Transverse colon (tissue), 4 donors: ENCODE results near the gene NDUFV1. TPM values are rescaled to one million over a fixed set of nuclear protein-coding genes. Genes with fewer than 3 reads are reported as not detected.

ENCODE experiments used
- DNase-seq: peaks from one replicate; pipeline ENCODE4 v3.0.0-alpha.2; 2019
- H3K27ac ChIP-seq, 4 donors: fragments of 200-600 bp; sonication (generic); 2 replicates each; pipeline ENCODE4 v1.5.1; 2016 to 2018; ENCODE audit warnings: inconsistent platforms in 4 of 4
- H3K27me3 ChIP-seq: fragments of 200-600 bp; sonication (generic); 2 replicates; pipeline ENCODE4 v1.5.1; 2017; ENCODE audit warnings: inconsistent platforms
- H3K36me3 ChIP-seq, 4 donors: fragments of 200-600 bp; sonication (generic); 2 replicates each; pipeline ENCODE4 v1.5.1; 2017 to 2019; ENCODE audit warnings: inconsistent platforms in 4 of 4
- H3K4me1 ChIP-seq, 4 donors: fragments of 200-600 bp; sonication (generic); 2 replicates each; pipeline ENCODE4 v1.5.1; 2017 to 2020; ENCODE audit warnings: inconsistent platforms in 4 of 4
- H3K4me3 ChIP-seq, 4 donors: fragments of 200-600 bp; sonication (generic); 1 replicate in 1 of 4; 2 replicates in 3 of 4; pipeline versions ENCODE4 v1.5.1 to v1.6.1; 2017 to 2019; ENCODE audit warnings: inconsistent platforms in 4 of 4
- H3K9me3 ChIP-seq, 2 donors: fragments of 200-600 bp; sonication (generic); 2 replicates each; pipeline ENCODE4 v1.5.1; 2017 to 2019; ENCODE audit warnings: inconsistent platforms in 2 of 2
- CTCF ChIP-seq, 5 experiments: fragments of 200-600 bp in 3 of 5; fragments of 450-650 bp in 2 of 5; sonication (generic) in 3 of 5; IDR thresholded peaks; 1 replicate in 2 of 5; 2 replicates in 3 of 5; pipeline ENCODE4 v1.5.1; 2016 to 2017; ENCODE audit warnings: antibody characterized with exemption in 5 of 5, inconsistent platforms in 3 of 5, mild to moderate bottlenecking in 2 of 5, moderate library complexity in 1 of 5
- EP300 ChIP-seq: sonication (generic); formaldehyde crosslinking; IDR thresholded peaks from one replicate; pipeline ENCODE4 v1.6.1; 2017; ENCODE audit warnings: antibody characterized with exemption, low read depth
- POLR2A ChIP-seq: fragments of 450-650 bp; IDR thresholded peaks from one replicate; pipeline ENCODE4 v1.6.1; 2016; ENCODE audit warnings: antibody characterized with exemption, mild to moderate bottlenecking, moderate library complexity
- POLR2AphosphoS5 ChIP-seq, 3 donors: sonication (generic); formaldehyde crosslinking; IDR thresholded peaks; one replicate each; pipeline ENCODE4 v1.6.1; 2016; ENCODE audit warnings: antibody characterized with exemption in 3 of 3
- WGBS, 2 donors: methylation state at CpG; one replicate each; pipeline ENCODE4 v1.1.5; 2018; ENCODE audit warnings: low coverage in 1 of 2; 5-methylcytosine and 5-hydroxymethylcytosine counted together
- in situ Hi-C, 4 donors: fragments of 200-750 bp; cut with MboI; loops; one replicate each; pipeline versions ENCODE4 v1.15.0 to v1.15.1; 2017; ENCODE audit warnings: low sequenced_read_pairs in 3 of 4, low pct_ligation_motif_present in 1 of 4, low pct_unique_long_range_greater_than_20kb in 1 of 4
- intact Hi-C: fragments of 100-400 bp; cut with DNase I; formaldehyde crosslinking; loops from one replicate; pipeline ENCODE4 v1.15.1; 2023; ENCODE audit warnings: low total_unique reads
- total RNA-seq, 4 donors: library from RNA; depleted of rRNA; stranded (reverse); fragments of >200 nt; gene quantifications; one replicate each; pipeline ENCODE4 v1.1.0, GENCODE V29; 2016

NDUFV1 gene
- total RNA-seq, 4 donors from 2014 or later, result 421 to 762 (median 554) TPM

- intact Hi-C loops, result no loop called here
- Histone ChIP-seq H3K4me3 (no peak overlapping the region), H3K4me1 (peaks cover 9 to 42% (median 33%) of the 10 kb centered on the region in 4 donors), H3K27me3 (no peaks in the 10 kb centered on the region), H3K9me3 (no peaks in the 10 kb centered on the region), H3K27ac (peak overlapping the region; percentile 91 to 98 (median 97)), H3K36me3 (no peaks in the 10 kb centered on the region)
- in situ Hi-C loops, result no loop called here
- WGBS, 2 donors, result 70% methylated on average over 7 of the region's 7 CpGs; no CpG with 5 or more reads in 1 of the 2 donors
- TF ChIP-seq EP300 (no peak), POLR2A (no peak), POLR2AphosphoS5 (IDR thresholded peaks at IDR 0.05) (no peak), CTCF (IDR thresholded peaks at IDR 0.05) (no peak)
- peak; percentile 51 for DNase-seq
Measured at GRCh38 chr11:67631411-67631810, 24.7 kb downstream of the NDUFV1 start.

DNA sequence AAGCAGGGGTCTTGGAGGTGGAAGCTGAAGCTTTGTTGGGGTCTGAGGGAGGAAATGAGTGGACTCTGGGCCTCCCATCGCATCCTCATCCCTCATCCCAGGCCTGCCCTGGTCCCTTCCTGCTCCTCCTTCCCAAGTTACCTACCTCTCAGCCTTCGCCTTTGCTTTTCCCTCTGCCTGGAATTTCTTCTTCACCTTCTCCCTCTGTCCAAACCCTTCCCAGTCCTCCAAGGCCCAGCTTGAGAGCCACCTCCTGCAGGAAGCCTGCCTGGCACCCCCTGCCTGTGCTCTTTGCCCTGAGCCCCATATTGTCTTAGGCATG lies 25.1 kb downstream of the NDUFV1 start:
- WGBS, 2 donors, result 93% methylated on average over 2 of the region's 2 CpGs; no CpG with 5 or more reads in 1 of the 2 donors
- Histone ChIP-seq H3K36me3 (no peaks in the 10 kb centered on the region), H3K27me3 (no peaks in the 10 kb centered on the region), H3K4me1 (peaks cover 9 to 42% (median 33%) of the 10 kb centered on the region in 4 donors), H3K9me3 (no peaks in the 10 kb centered on the region), H3K4me3 (no peak overlapping the region), H3K27ac (peak overlapping the region; percentile 31 to 98 (median 94))
- intact Hi-C loops (no loop called here), in situ Hi-C loops (no loop called here)
- no peak for DNase-seq
- TF ChIP-seq CTCF (IDR thresholded peaks at IDR 0.05), result no peak
- no peak for TF ChIP-seq POLR2A
- no peak for TF ChIP-seq EP300

- H3K9me3 ChIP-seq, result no peaks in the 10 kb centered on the region
- H3K4me1 ChIP-seq, result peaks cover 9 to 42% (median 33%) of the 10 kb centered on the region in 4 donors
- peak overlapping the region; percentile 31 to 98 (median 94) for H3K27ac ChIP-seq
- in situ Hi-C loops (no loop called here), intact Hi-C loops (no loop called here)
- TF ChIP-seq POLR2AphosphoS5 (IDR thresholded peaks at IDR 0.05) (no peak), POLR2A (no peak), CTCF (IDR thresholded peaks at IDR 0.05) (no peak), EP300 (no peak)
- H3K27me3 ChIP-seq, result no peaks in the 10 kb centered on the region
- WGBS, 2 donors, result 62% methylated on average over 11 of the region's 12 CpGs; no CpG with 5 or more reads in 1 of the 2 donors
- peak; percentile 80 for DNase-seq
- H3K4me3 ChIP-seq, result no peak overlapping the region
- no peaks in the 10 kb centered on the region for H3K36me3 ChIP-seq
Measured at GRCh38 chr11:67632175-67632981, 25.6 kb downstream of the NDUFV1 start.

DNA sequence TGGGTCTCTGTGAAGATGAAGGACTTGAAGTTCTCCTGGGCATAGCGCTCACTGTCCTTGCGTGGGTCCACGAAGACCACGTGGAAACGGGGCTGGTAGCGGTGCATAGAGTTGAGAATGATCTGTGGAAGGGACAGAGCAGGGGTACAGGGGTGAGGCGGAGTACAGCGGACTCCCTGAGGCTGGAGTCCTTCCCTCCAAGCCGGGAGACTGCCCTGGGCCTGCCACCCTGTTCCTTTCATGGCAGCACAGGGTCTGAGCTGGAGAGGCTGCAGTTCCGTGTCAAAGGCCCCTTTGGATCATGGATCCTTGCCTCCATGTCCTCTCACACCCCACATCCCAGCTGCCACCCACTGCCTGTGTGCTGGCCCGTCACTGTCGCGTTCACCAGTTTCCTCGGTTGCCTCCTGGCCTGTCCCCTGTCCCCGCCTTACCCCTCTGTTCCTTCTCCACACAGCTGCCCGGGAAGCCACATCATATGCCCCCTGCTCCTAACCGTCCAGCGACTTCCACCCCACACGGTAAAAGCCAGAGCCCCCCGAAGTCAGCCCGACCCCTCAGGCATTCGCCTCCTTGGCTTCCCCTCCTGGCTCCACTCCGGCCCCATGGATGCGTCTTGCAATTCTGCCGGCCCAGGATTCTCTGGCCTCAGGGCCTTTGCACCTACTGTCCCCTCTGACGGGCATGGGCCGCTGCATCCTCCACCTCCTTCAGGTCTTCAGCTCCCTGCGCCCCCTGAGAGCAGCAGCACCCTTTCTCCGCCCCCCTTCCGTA lies 26.4 kb downstream of the NDUFV1 start:
- H3K36me3 ChIP-seq, result no peaks in the 10 kb centered on the region
- H3K27ac ChIP-seq, result peak overlapping the region in 3 of 4 donors; percentile 91 to 98 (median 96)
- in situ Hi-C loops (no loop called here), intact Hi-C loops (no loop called here)
- no peak for TF ChIP-seq EP300
- no peak for TF ChIP-seq CTCF (IDR thresholded peaks at IDR 0.05)
- no peak for TF ChIP-seq POLR2A
- no peak for TF ChIP-seq POLR2AphosphoS5 (IDR thresholded peaks at IDR 0.05)
- no peaks in the 10 kb centered on the region for H3K27me3 ChIP-seq
- H3K9me3 ChIP-seq, result no peaks in the 10 kb centered on the region
- H3K4me1 ChIP-seq, result peaks cover 9 to 42% (median 35%) of the 10 kb centered on the region in 4 donors
- WGBS, 2 donors, result 80 to 92% methylated on average over 1 to 30 of the region's 30 CpGs
- no peak for DNase-seq
- peak overlapping the region in 1 of 4 donors; percentile 3 for H3K4me3 ChIP-seq
